OCI-LY1 (cell line): Measurements from ENCODE around the gene SPINT3.

Source experiments
- H2AFZ ChIP-seq: fragments of 200-600 bp; sonication (generic), shearing (Covaris generic); 2 replicates; pipeline ENCODE4 v1.6.0; 2014; ENCODE audit warnings: antibody characterized with exemption, mild to moderate bottlenecking, low read length
- H3F3A ChIP-seq: fragments of 200-600 bp; sonication (generic), shearing (Covaris generic); 2 replicates; pipeline ENCODE4 v1.6.0; 2014; ENCODE audit warnings: mild to moderate bottlenecking, antibody characterized with exemption, low read length, moderate library complexity; ENCODE audit not compliant: insufficient read depth
- H3K27ac ChIP-seq: fragments of 200-600 bp; sonication (generic); 2 replicates; pipeline ENCODE4 v1.5.1; 2014; ENCODE audit warnings: low read length, mixed run types, mild to moderate bottlenecking, low read depth; ENCODE audit not compliant: poor library complexity, severe bottlenecking
- H3K27me3 ChIP-seq: fragments of 200-600 bp; sonication (generic); 2 replicates; pipeline ENCODE4 v1.6.0; 2014; ENCODE audit warnings: antibody characterized with exemption, mild to moderate bottlenecking, low read length, moderate library complexity; ENCODE audit not compliant: insufficient read depth
- H3K36me3 ChIP-seq: fragments of 200-600 bp; sonication (generic); 2 replicates; pipeline ENCODE4 v1.6.1; 2014; ENCODE audit warnings: mild to moderate bottlenecking, antibody characterized with exemption, low read length, moderate library complexity, mixed read lengths; ENCODE audit not compliant: insufficient read depth
- H3K4me1 ChIP-seq: fragments of 200-600 bp; sonication (generic); 2 replicates; pipeline ENCODE4 v1.5.1; 2014; ENCODE audit warnings: mild to moderate bottlenecking, low read length, moderate library complexity; ENCODE audit not compliant: insufficient read depth, severe bottlenecking
- H3K4me2 ChIP-seq: fragments of 200-600 bp; sonication (generic), shearing (Covaris generic); 2 replicates; pipeline ENCODE4 v1.6.1; 2014; ENCODE audit warnings: low read length
- H3K4me3 ChIP-seq: fragments of 200-600 bp; sonication (generic); 2 replicates; pipeline ENCODE4 v1.5.1; 2014; ENCODE audit warnings: low read length, low read depth, mild to moderate bottlenecking, mixed read lengths; ENCODE audit not compliant: poor library complexity, severe bottlenecking
- H3K79me2 ChIP-seq: fragments of 200-600 bp; shearing (Covaris generic); 2 replicates; pipeline ENCODE4 v1.6.1; 2016; ENCODE audit warnings: mixed run types, low read length, mixed read lengths; ENCODE audit not compliant: insufficient read depth
- H3K9ac ChIP-seq: fragments of 200-600 bp; sonication (generic), shearing (Covaris generic); 2 replicates; pipeline ENCODE4 v1.6.1; 2014; ENCODE audit warnings: mild to moderate bottlenecking, low read length, mixed read lengths
- H3K9me2 ChIP-seq: fragments of 200-600 bp; sonication (generic), shearing (Covaris generic); 2 replicates; pipeline ENCODE4 v1.6.1; 2014; ENCODE audit warnings: low read depth, mild to moderate bottlenecking, low read length, mixed read lengths
- H3K9me3 ChIP-seq: fragments of 200-600 bp; shearing (Covaris generic); 2 replicates; pipeline ENCODE4 v1.6.1; 2014; ENCODE audit warnings: low read length, mixed read lengths
- H4K20me1 ChIP-seq: fragments of 200-600 bp; sonication (generic), shearing (Covaris generic); 2 replicates; pipeline ENCODE4 v1.6.0; 2016; ENCODE audit warnings: mild to moderate bottlenecking, low read length; ENCODE audit not compliant: insufficient read depth
- EZH2 ChIP-seq: fragments of 200-600 bp; sonication (generic), shearing (Covaris generic); IDR thresholded peaks from 2 replicates; pipeline ENCODE4 v1.8.0; 2017; ENCODE audit warnings: borderline replicate concordance, mixed run types, mild to moderate bottlenecking, antibody characterized with exemption, low read length, moderate library complexity, mixed read lengths
- TF ChIP-seq, protein P1 (sequence below): fragments of 200-600 bp; sonication (generic), shearing (Covaris generic); IDR thresholded peaks from 2 replicates; pipeline ENCODE4 v1.5.1; 2017; ENCODE audit warnings: mild to moderate bottlenecking, antibody characterized with exemption, low read length, moderate library complexity, mixed read lengths

SPINT3 gene

DNA sequence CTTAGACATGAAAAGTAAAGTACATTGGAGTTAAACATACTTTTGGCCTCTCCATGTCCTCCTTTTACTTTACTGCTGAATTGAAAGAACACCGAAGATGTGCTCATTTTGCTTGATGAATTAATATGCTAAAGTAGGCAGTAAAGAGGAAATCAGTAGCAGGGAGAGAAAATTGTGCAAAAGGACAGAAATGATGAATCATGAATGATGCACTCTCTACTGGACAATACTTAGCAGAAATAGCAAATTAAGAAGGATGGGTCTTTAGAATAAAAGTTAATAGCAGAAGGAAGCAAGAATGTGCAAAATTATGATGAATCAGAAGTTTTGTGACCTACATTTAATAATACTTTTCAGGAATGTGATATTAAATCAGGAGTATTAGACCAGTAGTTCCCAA is 8.4 kb upstream of the SPINT3 start:
- Histone ChIP-seq H3K9me2 (no peaks in the 10 kb centered on the region), H3K79me2 (no peaks in the 10 kb centered on the region), H3K4me2 (no peak overlapping the region), H2AFZ (no peak overlapping the region), H3K27ac (no peak overlapping the region), H3K4me1 (no peaks in the 10 kb centered on the region), H3K9ac (no peak overlapping the region), H3K4me3 (no peak overlapping the region), H3F3A (no peaks in the 10 kb centered on the region), H4K20me1 (no peaks in the 10 kb centered on the region), H3K27me3 (no peaks in the 10 kb centered on the region), H3K36me3 (no peaks in the 10 kb centered on the region), H3K9me3 (no peaks in the 10 kb centered on the region)
- TF ChIP-seq, protein P1, sequence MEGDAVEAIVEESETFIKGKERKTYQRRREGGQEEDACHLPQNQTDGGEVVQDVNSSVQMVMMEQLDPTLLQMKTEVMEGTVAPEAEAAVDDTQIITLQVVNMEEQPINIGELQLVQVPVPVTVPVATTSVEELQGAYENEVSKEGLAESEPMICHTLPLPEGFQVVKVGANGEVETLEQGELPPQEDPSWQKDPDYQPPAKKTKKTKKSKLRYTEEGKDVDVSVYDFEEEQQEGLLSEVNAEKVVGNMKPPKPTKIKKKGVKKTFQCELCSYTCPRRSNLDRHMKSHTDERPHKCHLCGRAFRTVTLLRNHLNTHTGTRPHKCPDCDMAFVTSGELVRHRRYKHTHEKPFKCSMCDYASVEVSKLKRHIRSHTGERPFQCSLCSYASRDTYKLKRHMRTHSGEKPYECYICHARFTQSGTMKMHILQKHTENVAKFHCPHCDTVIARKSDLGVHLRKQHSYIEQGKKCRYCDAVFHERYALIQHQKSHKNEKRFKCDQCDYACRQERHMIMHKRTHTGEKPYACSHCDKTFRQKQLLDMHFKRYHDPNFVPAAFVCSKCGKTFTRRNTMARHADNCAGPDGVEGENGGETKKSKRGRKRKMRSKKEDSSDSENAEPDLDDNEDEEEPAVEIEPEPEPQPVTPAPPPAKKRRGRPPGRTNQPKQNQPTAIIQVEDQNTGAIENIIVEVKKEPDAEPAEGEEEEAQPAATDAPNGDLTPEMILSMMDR: no peak
- TF ChIP-seq EZH2: no peak

GRCh38 chr20:45518282-45518681 is 2.9 kb upstream of the SPINT3 start:
- no peak overlapping the region for H3K27ac ChIP-seq
- H3K4me2 ChIP-seq: no peak overlapping the region
- H3K36me3 ChIP-seq: no peaks in the 10 kb centered on the region
- H3K9me2 ChIP-seq: no peaks in the 10 kb centered on the region
- H3K4me1 ChIP-seq: no peaks in the 10 kb centered on the region
- no peaks in the 10 kb centered on the region for H3K79me2 ChIP-seq
- H3K27me3 ChIP-seq: no peaks in the 10 kb centered on the region
- no peaks in the 10 kb centered on the region for H3K9me3 ChIP-seq
- no peak overlapping the region for H3K9ac ChIP-seq
- no peak overlapping the region for H3K4me3 ChIP-seq
- no peaks in the 10 kb centered on the region for H3F3A ChIP-seq
- no peak overlapping the region for H2AFZ ChIP-seq
- H4K20me1 ChIP-seq: no peaks in the 10 kb centered on the region
- TF ChIP-seq, protein P1: no peak
- TF ChIP-seq EZH2: no peak

DNA sequence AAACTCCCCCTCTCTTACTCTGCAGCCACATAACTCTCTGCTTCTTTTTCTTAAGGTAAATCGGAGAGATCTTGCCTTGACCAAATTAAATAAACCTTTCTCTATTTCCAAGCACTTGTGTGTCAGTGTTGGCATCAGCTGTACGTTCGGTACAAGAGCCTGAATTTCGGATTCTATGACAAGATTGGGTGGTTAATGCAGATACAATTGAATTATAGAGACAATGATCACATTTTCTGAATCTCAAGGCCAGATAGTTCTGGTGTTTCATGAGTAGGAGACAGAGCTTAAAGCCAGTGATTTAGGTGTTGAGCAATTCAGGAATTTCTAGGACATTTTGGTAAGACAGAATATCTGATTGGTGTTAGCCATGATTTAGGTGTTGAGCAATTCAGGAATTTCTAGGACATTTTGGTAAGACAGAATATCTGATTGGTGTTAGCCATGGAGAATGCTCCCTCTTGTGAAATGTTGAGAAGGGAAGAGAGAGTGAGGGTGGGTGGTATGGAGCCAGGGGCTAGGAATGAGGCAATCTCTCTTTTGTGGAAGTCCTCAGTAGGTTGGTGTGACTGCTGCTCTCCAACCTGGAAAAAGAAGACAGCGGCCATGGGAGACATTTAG is 5.1 kb downstream of the SPINT3 start:
- Histone ChIP-seq H3K36me3 (no peaks in the 10 kb centered on the region), H3K4me1 (no peaks in the 10 kb centered on the region), H3K4me3 (no peak overlapping the region), H3K9ac (no peak overlapping the region), H3F3A (no peaks in the 10 kb centered on the region), H3K27ac (no peak overlapping the region), H3K79me2 (no peaks in the 10 kb centered on the region), H4K20me1 (no peaks in the 10 kb centered on the region), H2AFZ (no peak overlapping the region), H3K27me3 (no peaks in the 10 kb centered on the region), H3K4me2 (no peak overlapping the region), H3K9me3 (no peaks in the 10 kb centered on the region), H3K9me2 (no peaks in the 10 kb centered on the region)
- no peak for TF ChIP-seq EZH2
- TF ChIP-seq, protein P1: no peak
